ENCODE data around the gene PXK. TPM values are rescaled to one million over a fixed set of nuclear protein-coding genes. Genes with fewer than 3 reads are reported as not detected.

The PXK gene
- total RNA-seq, 6 donors from 2014 or later: 17.6 to 38.8 (median 23.2) TPM

- DNase-seq: no peak
- H3K4me1 ChIP-seq: peaks cover 6 to 14% (median 10%) of the 10 kb centered on the region in 4 donors
- H3K27me3 ChIP-seq: no peaks in the 10 kb centered on the region
- no peaks in the 10 kb centered on the region for H3K9me3 ChIP-seq
- H3K36me3 ChIP-seq: no peaks in the 10 kb centered on the region
- ATAC-seq (ENCODE audit: low FRiP score in 2 of 2): no peak
- WGBS, 2 donors: 37 to 38% methylated on average over 5 of the region's 5 CpGs
- H3K27ac ChIP-seq: no peak overlapping the region
- TF ChIP-seq POLR2AphosphoS5 (IDR thresholded peaks at IDR 0.05) (no peak), EP300 (IDR thresholded peaks at IDR 0.05) (no peak), POLR2A (IDR thresholded peaks at IDR 0.05) (no peak)
- TF ChIP-seq, protein P1, sequence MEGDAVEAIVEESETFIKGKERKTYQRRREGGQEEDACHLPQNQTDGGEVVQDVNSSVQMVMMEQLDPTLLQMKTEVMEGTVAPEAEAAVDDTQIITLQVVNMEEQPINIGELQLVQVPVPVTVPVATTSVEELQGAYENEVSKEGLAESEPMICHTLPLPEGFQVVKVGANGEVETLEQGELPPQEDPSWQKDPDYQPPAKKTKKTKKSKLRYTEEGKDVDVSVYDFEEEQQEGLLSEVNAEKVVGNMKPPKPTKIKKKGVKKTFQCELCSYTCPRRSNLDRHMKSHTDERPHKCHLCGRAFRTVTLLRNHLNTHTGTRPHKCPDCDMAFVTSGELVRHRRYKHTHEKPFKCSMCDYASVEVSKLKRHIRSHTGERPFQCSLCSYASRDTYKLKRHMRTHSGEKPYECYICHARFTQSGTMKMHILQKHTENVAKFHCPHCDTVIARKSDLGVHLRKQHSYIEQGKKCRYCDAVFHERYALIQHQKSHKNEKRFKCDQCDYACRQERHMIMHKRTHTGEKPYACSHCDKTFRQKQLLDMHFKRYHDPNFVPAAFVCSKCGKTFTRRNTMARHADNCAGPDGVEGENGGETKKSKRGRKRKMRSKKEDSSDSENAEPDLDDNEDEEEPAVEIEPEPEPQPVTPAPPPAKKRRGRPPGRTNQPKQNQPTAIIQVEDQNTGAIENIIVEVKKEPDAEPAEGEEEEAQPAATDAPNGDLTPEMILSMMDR (IDR thresholded peaks at IDR 0.05): no peak
- no peak overlapping the region for H3K4me3 ChIP-seq
Observed at GRCh38 chr3:58463942-58464271, 131.2 kb downstream of the PXK start.

GRCh38 chr3:58464866-58465265, 132.2 kb downstream of the PXK start:
- DNase-seq (no peak), ATAC-seq (ENCODE audit: low FRiP score in 2 of 2) (no peak)
- H3K4me1 ChIP-seq: peaks cover 6 to 14% (median 10%) of the 10 kb centered on the region in 4 donors
- H3K4me3 ChIP-seq: no peak overlapping the region
- no peaks in the 10 kb centered on the region for H3K9me3 ChIP-seq
- TF ChIP-seq, protein P1 (IDR thresholded peaks at IDR 0.05): peak in 1 of 6 experiments; percentile 12
- TF ChIP-seq POLR2AphosphoS5 (IDR thresholded peaks at IDR 0.05): no peak
- TF ChIP-seq POLR2A (IDR thresholded peaks at IDR 0.05): no peak
- no peak for TF ChIP-seq EP300 (IDR thresholded peaks at IDR 0.05)
- WGBS, 2 donors: 58 to 71% methylated on average over 3 of the region's 3 CpGs
- no peaks in the 10 kb centered on the region for H3K27me3 ChIP-seq
- no peaks in the 10 kb centered on the region for H3K36me3 ChIP-seq
- no peak overlapping the region for H3K27ac ChIP-seq

- Histone ChIP-seq H3K27ac (no peak overlapping the region), H3K36me3 (no peaks in the 10 kb centered on the region), H3K27me3 (no peaks in the 10 kb centered on the region), H3K4me3 (no peak overlapping the region), H3K9me3 (no peaks in the 10 kb centered on the region), H3K4me1 (peaks cover 11 to 28% (median 22%) of the 10 kb centered on the region in 4 donors)
- no peak for DNase-seq
- WGBS, 2 donors: 88 to 97% methylated on average over 4 of the region's 4 CpGs
- no peak for TF ChIP-seq EP300 (IDR thresholded peaks at IDR 0.05)
- TF ChIP-seq POLR2A (IDR thresholded peaks at IDR 0.05): no peak
- TF ChIP-seq, protein P1 (IDR thresholded peaks at IDR 0.05): no peak
- TF ChIP-seq POLR2AphosphoS5 (IDR thresholded peaks at IDR 0.05): no peak
- ATAC-seq (ENCODE audit: low FRiP score in 2 of 2): no peak
Observed at GRCh38 chr3:58466899-58467563, 134.3 kb downstream of the PXK start.

GRCh38 chr3:58469096-58469495, 136.4 kb downstream of the PXK start:
- ATAC-seq (ENCODE audit: low FRiP score in 2 of 2): no peak
- WGBS, 2 donors: 85 to 93% methylated on average over 4 of the region's 4 CpGs

More at GRCh38 chr3:58469096-58469495, 136.4 kb downstream of the PXK start:
- Histone ChIP-seq H3K4me1 (peaks cover 4 to 16% (median 14%) of the 10 kb centered on the region in 4 donors), H3K36me3 (no peaks in the 10 kb centered on the region), H3K4me3 (no peak overlapping the region), H3K27ac (no peak overlapping the region), H3K9me3 (no peaks in the 10 kb centered on the region), H3K27me3 (no peaks in the 10 kb centered on the region)
- no peak for TF ChIP-seq POLR2A (IDR thresholded peaks at IDR 0.05)
- TF ChIP-seq, protein P1 (IDR thresholded peaks at IDR 0.05): no peak
- TF ChIP-seq EP300 (IDR thresholded peaks at IDR 0.05): no peak
- no peak for DNase-seq
